ENCODE measurements around the gene NDUFB5.

GRCh38 chr3:179663093-179663492 lies 58.5 kb downstream of the NDUFB5 start:
- TF ChIP-seq, protein P1, sequence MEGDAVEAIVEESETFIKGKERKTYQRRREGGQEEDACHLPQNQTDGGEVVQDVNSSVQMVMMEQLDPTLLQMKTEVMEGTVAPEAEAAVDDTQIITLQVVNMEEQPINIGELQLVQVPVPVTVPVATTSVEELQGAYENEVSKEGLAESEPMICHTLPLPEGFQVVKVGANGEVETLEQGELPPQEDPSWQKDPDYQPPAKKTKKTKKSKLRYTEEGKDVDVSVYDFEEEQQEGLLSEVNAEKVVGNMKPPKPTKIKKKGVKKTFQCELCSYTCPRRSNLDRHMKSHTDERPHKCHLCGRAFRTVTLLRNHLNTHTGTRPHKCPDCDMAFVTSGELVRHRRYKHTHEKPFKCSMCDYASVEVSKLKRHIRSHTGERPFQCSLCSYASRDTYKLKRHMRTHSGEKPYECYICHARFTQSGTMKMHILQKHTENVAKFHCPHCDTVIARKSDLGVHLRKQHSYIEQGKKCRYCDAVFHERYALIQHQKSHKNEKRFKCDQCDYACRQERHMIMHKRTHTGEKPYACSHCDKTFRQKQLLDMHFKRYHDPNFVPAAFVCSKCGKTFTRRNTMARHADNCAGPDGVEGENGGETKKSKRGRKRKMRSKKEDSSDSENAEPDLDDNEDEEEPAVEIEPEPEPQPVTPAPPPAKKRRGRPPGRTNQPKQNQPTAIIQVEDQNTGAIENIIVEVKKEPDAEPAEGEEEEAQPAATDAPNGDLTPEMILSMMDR (IDR thresholded peaks at IDR 0.05; ENCODE audit: insufficient read depth, low read depth, low read length) = no peak
- no peak for TF ChIP-seq EZH2 (IDR thresholded peaks at IDR 0.05; ENCODE audit: insufficient read depth, low read length)
